Activated T-cell treated with anti-CD3 and anti-CD28 coated beads, Interleukin-2, amount 50 U/mL, for 48 hours (primary cell): ENCODE measurements around the gene IQCB1.
A peak's percentile ranks its signal among the peaks of the same experiment; 100 is the strongest.
"Not testable (repeated sequence)": the region's sequence is repeated elsewhere in the genome, so short reads cannot be mapped to it uniquely, and the experiment has no call there.

Experiments used
- DNase-seq, 2 experiments: peaks; one replicate each; pipeline ENCODE4 v3.0.0-alpha.2; 2020

IQCB1 gene

DNA sequence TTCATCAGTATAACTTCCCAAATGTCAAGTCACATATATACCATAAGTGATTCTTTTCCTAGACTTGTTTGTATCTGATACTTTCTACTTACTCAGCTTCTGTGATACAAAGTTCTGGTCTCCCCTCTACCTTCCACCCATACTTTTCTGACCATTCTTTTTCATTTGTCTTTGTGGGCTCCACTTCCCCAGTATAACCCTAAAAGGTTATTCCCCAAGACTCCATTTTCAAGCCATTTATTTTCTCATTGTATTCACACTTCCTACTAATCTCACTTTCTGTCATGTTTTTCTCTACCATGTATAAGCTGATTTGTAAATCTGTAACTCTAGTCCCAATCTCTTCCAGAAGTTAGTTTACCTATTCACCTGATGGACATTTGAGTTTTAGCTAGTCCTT lies 34.0 kb downstream of the IQCB1 start:
- DNase-seq = no peak

DNA sequence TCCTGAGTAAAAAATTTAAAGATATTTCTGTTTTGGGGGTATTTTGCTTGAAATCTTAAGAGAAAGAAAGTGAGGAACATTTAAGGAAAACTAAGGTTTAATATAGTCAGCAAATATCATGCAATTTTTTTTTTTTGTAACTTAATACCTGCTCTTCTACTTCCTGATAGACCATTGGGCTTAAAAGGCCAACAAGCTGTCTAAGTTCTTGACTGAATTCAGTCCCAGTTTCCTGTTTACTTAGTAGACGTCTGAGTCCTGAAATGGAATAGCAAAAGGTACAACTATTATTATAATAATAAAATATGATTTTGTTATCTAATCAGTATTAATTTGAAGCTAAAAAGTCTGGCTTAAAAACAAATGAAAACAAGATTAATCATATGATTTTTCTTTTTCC lies 37.9 kb downstream of the IQCB1 start:
- DNase-seq = no peak

DNA sequence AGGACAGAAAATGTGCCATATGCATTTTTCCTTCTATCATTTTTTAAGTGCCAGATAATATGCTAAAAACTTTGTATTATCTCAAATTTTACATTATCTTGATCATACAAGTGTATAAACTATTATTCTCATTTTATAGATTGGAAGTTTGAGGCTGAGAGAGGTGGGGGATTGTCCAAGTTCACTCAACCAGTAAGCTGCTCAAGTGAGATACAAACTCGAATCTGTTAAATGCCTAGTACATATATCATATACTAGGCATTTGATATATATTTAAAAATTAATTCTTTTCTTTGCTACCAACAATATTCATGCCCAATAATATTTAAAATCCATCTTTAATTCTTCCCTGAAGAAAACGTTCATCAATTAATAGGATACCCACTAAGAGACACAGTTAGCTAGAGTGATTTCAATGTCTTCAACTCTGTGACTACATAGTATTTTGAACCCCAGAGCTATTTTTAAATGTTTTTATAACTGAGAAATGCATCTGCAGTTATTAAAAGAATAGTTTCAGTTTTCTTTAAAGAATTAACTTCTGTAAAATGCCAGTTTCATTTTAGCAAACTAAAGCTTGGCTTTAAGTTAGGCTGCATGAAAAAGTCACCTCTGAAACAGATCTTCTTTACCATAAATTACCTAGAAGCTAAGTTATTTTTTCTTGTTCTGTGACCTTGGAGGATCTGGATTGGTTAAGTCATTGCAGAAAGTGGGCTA lies 40.4 kb downstream of the IQCB1 start:
- DNase-seq = no peak

DNA sequence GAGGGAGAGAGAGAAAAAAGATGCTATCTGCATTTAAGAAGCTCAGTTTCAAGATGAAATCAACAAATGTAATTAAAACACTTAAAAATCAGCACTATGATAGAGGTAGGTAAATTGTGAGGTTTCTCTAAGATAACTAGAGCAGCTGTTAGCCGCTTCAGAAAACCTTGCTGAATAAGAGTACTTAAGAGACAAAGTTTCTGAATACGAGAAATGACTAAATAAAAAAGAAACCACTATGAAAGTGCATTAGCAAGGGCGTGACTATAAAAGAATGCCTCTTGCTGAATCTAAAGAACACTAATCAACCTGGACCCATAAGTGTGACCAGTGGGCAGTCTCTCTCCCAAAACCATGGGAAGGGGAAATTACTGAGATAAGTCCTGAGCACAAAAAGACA lies 41.8 kb downstream of the IQCB1 start:
- DNase-seq = no peak

DNA sequence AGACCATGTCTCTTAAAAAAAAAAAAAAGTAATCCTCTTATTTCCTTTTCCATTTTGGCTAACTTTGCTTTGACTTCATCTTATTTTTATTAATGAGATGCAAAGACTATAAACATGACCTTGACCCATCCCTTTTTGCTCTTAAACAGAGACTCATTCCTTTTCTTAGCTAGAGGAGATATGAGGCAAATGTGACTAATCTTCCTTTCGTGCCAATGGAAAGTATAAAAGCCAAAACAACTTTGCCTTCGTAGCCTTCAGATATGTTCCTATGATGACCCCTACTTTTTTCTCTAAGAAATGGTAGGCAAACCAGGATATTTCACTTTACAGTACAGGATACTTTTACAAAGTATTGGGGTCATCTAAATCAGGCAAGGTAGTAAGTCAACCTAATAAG lies 48.4 kb downstream of the IQCB1 start:
- no peak for DNase-seq

DNA sequence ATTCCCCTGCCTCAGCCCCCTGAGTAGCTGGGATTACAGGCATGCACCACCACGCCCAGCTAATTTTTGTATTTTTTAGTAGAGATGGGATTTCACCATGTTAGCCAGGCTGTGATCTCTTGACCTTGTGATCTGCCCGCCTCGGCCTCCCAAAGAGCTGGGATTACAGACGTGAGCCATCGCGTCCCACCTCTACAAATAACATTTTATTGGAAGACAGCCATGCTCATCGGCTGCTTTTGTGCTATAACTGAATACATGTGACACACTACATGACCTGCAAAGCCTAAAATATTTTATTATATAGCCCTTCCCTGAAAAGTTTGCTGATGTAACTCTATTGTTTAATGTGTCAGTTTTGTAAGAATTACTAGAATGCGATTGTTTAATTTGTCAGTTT lies 52.1 kb downstream of the IQCB1 start:
- DNase-seq = not testable (repeated sequence)

DNA sequence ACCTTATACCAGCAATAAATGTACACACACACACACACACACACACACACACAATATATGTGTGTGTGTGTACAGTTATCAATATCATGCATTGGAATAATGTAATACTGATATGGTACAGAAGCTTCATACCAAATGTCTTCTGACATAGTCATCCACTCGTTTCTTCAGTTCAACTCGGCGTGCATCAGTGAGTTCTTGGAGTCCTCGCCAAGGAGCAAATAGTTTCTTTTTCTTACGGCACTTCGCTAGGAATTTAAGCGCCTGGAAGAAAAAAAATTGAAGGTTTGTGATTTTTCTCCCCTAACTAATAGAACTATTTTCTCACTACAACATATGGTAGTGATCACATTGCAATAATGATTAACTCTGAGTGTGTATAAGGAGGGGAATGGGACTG lies 53.2 kb downstream of the IQCB1 start:
- no peak for DNase-seq

DNA sequence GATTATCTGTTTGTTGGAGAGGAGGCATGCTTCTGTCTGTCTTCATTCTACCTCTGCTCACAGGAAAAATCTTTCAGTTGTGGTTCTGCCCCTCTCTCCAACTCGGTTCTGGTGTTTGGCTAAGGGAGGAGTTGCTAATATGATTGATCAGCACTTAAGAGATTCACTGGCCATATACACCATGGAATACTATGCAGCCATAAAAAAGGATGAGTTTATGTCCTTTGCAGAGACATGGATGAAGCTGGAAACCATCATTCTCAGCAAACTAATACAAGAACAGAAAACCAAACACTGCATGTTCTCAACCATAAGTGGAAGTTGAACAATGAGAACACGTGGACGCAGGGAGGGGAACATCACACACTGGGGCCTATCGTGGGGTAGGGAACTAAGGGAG lies 59.8 kb downstream of the IQCB1 start:
- not testable (repeated sequence) for DNase-seq

DNA sequence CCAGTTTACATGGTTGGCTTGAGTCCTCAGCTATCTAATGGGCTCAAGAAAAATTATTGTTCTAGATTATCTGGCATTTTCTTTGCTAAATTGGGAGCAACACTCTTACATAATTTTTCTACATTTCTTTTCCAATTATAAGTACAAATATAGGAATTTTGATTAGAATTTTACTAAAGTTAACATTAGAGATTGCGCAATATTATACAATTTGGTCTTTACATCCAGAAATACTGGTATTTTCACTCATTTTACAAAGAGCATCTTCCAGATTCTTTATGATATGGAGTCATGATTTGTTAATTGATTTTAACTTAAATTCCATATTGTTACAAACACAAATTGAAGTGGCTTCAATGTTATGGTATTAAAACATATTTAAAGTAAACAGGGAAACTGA lies 65.6 kb downstream of the IQCB1 start:
- DNase-seq = no peak

DNA sequence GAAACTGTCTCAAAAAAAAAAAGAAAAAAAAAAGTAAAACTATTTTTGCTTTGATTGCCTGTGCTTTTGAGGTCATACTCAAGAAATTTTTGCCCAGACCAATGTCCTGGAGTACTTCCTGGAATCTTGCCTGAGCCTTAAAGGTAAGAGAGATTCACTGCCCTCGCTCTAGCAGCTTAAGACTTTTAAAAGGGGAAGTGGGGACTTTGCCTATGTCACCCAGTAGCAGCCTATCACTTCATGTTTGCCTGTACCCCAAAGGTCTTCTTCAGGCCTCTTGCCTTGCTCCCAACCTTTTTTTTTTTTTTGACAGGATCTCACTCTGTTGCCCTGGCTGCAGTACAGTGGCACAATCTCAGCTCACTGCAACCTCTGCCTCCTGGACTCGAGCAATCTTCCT lies 66.4 kb downstream of the IQCB1 start:
- no peak for DNase-seq

DNA sequence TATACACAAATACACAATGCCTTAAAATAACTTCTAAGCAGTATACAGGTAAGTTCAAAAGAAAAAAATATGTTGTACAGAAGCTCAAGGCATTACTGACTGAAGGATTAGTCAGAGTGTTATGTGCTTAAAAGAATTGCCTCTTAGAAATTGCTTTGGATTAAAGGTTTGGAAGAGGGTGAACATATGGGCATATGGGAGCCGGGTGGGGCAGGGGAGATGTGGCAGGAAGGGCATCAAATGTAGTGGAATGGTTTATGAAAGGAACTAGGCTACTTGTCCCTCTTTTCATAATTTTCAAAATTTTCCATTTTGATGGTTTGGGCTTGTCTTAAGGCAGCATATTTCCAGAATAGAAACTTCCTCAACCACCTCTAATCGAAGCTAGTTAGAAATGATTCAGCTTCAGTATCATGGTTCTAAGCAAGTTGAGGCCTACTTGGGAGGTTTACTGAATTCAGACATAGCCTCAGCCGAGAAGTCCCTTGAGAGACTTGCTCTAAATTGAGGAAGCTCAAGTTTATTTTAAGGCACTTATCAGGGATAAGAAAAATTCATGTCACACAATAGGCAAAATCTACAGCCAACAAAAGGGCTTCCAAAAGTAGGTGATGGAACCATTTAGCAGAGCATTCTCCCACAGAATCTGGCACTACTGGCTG lies 75.2 kb downstream of the IQCB1 start:
- no peak for DNase-seq

DNA sequence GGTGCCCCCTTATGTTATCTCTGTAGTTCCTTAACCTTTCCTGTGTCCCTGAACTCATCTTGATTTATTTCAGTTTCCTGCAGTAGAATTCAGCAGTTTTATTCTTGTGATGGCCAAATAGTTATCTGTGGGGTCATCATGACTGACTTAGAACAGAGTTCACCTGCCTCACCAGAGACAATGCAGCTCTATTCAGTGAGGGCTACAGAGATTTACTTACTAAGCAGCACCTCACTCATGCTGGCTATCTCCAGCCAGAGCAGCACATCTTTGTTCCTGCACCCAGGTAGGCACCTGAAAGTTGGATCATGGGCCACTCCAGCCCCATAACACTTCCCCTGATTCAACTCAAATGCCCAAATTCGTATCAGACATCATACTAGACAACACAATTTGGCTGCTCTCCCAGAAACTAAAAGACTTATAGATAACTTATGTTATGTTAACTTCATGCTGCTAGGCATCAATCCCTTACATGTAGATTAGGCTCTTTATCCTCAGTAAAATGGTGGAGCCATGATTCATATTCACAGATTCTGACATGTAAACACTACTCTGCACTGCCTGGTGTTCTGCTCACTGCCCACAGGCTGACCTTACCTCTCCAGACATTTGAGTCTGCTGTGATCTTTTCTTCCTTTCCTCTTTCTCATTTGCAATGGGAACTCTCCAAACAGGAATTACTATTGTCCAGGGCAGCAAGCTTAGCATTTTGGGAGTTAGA lies 76.0 kb downstream of the IQCB1 start:
- no peak for DNase-seq

DNA sequence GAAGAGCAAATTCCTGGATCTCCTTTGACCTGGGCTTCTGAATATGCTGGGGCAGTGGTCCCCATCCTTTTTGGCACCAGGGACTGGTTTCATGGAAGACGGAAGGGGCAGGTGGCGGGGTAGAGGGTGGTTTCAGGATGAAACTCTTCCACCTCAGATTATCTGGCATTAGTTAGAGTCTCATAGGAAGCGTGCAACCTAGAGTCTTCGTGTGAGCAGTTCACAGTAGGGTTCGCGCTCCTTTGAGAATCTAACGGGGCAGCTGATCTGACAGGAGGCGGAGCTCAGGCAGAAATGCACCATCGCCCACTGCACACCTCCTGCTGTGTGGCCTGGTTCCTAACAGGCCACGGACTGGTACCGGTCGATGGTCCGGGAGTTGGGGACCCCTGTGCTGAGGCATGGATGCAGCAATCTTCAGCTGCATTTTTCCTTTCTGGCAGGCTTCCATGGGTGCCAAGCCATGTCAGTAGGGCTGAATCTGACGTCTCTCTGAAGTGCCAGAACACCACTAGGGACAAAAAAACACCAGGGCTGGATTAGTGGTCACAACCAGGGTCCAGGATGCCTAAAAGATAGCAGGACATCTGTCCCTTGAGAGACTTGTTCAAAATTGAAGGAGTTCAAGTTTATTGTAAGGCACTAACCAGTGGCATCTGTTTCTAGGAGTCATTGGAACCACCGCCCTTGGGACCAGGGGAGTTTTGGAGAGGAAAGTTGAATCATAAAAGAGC lies 76.9 kb downstream of the IQCB1 start:
- DNase-seq = no peak

DNA sequence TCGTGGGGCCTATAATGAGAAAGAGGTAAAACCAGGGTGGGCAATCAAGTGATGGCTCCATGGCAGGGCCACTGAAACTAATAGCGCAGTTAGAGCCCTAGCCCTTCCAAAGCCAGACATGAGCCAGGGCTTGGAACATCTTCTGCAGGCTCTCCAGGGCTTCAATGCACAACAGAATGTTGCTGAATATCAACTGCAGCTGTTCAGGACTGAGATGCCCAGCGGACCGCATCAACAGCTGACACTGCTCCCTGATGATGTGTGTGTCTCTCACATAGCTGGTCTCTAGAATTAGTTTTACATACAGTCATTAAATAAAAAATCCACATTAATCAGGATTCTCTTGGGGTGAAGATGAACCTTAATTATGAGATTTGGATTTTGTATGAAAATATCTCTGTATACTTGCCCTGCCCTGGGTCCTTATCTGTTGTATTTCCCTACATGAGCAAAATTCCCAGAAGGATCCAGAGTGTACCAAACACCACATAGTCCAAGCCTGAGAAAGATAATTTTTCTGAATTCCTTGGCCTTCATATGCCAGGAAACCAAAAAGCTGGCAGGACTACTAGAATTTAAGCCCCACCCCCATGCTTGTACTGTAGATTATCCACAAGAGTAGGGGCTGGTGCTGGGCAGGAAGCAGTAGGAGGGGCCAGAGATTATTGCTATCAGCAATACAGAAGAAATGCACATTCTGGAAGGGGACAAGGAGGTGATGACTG lies 77.6 kb downstream of the IQCB1 start:
- DNase-seq = no peak

DNA sequence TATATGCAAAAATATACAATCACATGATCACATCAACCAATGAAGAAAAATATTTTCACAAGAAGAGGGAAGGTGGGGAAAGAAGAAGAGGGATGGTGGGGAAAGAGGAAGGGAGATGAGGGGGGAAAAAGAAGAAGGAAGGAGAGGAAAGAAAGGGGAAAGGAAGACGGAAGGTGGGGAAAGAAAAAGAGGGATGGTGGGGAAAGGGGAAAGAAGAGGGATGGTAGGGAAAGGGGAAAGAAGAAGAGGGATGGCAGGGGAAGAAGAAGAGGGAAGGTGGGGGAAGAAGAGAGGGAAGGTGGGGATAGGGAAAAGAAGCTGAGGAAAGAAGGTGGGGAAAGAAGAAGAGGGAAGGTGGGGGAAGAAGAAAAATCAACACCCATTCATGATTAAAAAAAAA lies 82.1 kb downstream of the IQCB1 start:
- no peak for DNase-seq

DNA sequence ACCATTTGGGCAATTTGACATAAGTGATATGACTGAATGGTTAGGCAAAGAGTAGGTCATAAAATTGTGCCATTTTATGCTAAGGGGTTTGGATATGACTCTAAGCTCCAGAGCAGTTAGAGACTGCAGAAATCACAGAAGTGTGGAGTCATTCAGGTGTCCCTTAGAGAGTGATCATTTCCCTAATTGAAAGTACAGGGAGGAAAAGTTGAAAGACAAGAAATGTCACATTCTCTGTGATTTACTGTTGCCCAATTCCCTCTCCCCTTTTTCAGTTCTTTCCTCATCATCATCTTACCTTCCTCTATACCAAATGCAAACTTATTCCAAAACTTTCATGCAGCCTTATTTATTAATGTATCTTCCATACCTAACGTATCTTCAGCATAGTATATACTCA lies 82.6 kb downstream of the IQCB1 start:
- DNase-seq = no peak

DNA sequence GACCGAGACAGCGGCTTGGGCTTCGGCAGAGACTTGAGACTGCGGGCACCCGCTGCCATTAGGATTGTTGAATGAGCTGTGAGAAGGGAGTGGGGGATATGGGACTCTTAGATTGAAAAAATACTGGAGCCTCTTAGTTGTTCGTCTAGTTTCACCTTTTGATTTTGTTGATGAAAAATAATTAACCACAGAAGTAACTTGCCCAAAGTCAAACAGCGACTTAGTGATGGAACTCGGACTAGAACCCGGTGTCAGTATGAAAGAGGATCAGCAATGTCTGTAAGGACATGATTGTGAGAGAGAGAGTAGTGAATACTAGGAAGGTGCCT lies 84.8 kb downstream of the IQCB1 start:
- no peak for DNase-seq

DNA sequence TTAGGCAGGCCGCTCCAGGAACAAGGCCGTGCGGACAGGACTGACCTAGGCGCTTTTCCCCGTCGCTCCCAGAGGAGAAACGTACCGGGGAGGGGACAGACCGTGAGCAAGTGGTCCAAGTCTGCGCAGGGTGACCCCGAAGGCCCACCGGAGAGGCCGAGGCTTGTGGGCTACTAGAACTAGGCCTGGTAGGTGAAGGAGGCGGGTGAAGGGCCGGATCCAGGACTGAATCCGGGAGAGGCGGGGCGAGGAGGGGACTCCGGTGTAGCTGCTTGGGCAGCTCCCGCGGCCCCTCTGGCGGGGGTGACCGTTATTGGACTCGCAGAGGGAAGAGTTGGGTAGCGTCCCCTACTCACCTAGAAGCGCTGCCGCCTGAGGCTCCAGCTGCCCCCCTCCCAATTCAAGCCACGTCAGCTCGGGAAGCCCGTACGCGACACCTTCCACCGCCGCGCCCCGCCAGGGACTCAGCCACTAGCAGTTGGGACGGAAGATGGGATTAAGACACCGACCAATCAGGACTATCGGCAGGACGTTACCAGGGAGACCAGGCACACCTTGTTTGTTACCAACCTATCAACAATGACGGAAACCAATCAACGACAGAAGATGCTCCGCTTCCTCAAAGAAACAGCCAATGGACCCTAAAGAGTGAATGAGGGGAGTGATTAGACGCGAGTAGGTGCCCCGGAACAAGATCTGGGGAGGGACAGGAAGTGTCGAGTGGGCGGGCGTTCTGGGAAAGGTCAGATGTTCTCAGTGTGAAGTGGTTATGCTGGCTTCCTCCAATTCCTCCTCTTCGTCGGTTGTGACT lies 85.4 kb downstream of the IQCB1 start, which contains the start of gene GOLGB1:
Gene GOLGB1 (minus strand): TSS at position 466 of the 811 bp plus-strand sequence. CDS start 18,770 bp downstream, outside the sequence.
- peak; percentile 93 to 95 for DNase-seq

DNA sequence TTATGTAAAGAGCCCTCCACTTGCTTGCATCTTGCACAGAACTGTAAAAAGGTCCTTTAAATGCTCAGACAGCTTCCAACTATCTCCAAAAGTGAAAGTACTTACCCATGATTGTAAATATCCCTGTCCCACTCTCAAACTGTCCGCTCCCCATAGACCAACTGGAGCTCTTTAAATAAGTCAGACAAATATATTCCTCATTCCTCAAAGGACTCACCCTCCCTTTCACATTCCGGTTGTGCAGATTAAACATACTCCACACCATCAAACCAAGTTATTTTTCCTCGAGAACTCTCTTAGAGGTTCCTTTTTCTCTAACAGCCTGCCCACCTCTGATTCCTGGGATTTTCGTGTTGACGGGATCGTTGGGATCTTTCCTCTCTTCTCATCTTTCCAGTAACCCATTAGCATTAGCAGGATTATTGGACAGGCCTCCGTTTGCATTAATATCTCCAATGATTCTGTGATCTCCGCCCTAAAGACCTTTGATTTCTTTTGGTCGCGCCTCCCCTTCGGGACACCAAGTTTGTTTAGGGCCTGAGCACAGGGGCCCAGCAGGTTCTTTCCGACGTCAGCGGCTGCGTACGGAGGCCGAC lies 86.1 kb downstream of the IQCB1 start:
- DNase-seq = no peak

DNA sequence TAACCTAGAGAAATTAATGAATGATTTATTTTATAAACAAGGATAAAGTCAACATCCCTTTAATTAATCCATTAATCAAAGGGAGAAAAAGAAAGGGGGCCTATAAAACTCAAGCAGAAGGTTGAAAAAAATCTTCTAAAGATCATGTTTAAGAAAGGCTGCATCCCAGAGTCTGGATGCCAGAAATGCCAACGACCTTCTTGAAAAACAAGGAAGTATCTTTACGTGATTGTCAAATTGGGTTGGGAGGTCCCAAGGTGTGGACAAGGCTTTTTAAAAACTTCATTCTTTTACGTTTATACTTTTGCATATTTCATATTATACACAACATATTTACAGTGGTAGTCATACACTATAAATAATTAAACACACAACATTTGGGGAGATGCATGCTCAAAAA lies 86.9 kb downstream of the IQCB1 start:
- no peak for DNase-seq

DNA sequence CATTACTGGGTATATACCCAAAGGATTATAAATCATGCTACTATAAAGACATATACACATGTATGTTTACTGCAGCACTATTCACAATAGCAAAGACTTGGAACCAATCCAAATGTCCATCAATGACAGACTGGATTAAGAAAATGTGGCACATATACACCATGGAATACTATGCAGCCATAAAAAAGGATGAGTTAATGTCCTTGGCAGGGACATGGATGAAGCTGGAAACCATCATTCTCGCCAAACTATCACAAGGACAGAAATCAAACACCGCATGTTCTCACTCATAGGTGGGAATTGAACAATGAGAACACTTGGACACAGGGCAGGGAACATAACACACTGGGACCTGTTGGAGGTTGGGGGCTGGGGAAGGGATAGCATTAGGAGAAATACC lies 91.8 kb downstream of the IQCB1 start:
- not testable (repeated sequence) for DNase-seq

DNA sequence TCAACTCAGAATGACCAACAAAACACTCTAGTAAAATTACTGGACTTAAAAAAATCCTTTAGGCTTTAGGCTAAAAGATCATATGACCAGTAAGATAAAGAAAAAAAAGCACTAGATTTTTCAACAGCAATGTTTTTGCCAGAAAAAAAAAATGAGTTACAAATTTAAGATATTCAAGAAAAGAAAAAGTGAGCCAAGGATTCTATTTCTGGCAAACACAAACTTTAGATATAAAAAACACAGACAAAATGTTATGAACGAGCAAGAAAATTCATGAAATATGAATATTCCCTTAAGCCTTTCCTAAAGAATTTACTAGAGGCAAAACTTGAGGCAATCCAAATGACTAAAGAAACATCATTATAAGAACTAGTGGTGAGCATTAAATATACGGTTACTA lies 94.0 kb downstream of the IQCB1 start:
- no peak for DNase-seq
